H1 (cell line): ENCODE measurements around the gene MTMR1. TPM values are rescaled to one million over a fixed set of nuclear protein-coding genes. Genes with fewer than 3 reads are reported as not detected.

Source experiments
- CTCF ChIA-PET: fragments of 300-600 bp; sonication (Branson Sonifier 250); formaldehyde crosslinking; loops from one replicate; lab custom pipeline; 2021; ENCODE audit not compliant: partially characterized antibody; lab: Charles Lee
- POLR2A ChIA-PET: fragments of 300-600 bp; sonication (Branson Sonifier 250); formaldehyde crosslinking; loops from one replicate; lab custom pipeline; 2021; ENCODE audit warnings: inconsistent platforms; ENCODE audit not compliant: partially characterized antibody; lab: Charles Lee
- DNase-seq, 2 experiments: peaks; one replicate each; pipeline versions ENCODE4 v3.0.0 to v3.0.0-alpha.2; 2010 to 2022; ENCODE audit warnings: low spot score in 2 of 2, low read depth in 1 of 2, mixed read lengths in 1 of 2
- FAIRE-seq: peaks from 2 replicates; lab custom pipeline; 2011; peaks lifted over from hg19 to GRCh38; lab: Jason Lieb, UNC
- H2AFZ ChIP-seq: 2 replicates; pipeline ENCODE4 v1.8.1; 2012; ENCODE audit warnings: low read length, inconsistent platforms
- H2AK5ac ChIP-seq: 2 replicates; pipeline ENCODE4 v1.6.1; 2013; ENCODE audit warnings: low read depth, low read length
- H2BK120ac ChIP-seq: replicated peaks from 2 replicates; pipeline ENCODE3; 2013; ENCODE audit warnings: low read depth, low read length, inconsistent platforms
- H2BK12ac ChIP-seq: 2 replicates; pipeline ENCODE4 v1.6.1; 2013; ENCODE audit warnings: low read depth, low read length
- H2BK15ac ChIP-seq: 2 replicates; pipeline ENCODE4 v1.6.1; 2013; ENCODE audit warnings: low read length
- H2BK20ac ChIP-seq: 2 replicates; pipeline ENCODE4 v1.6.1; 2013; ENCODE audit warnings: low read length
- H2BK5ac ChIP-seq: 2 replicates; pipeline ENCODE4 v1.6.1; 2013; ENCODE audit warnings: low read depth, low read length
- H3K14ac ChIP-seq: 2 replicates; pipeline ENCODE4 v1.6.1; 2013; ENCODE audit warnings: inconsistent platforms; ENCODE audit not compliant: insufficient read length
- H3K18ac ChIP-seq: 2 replicates; pipeline ENCODE4 v1.6.1; 2013; ENCODE audit warnings: low read length; ENCODE audit errors: extremely low read depth
- H3K23ac ChIP-seq: 2 replicates; pipeline ENCODE4 v1.6.1; 2013; ENCODE audit warnings: inconsistent platforms; ENCODE audit not compliant: insufficient read length
- H3K23me2 ChIP-seq: 2 replicates; pipeline ENCODE4 v1.6.1; 2013; ENCODE audit warnings: low read depth, low read length
- H3K27ac ChIP-seq: 2 replicates; pipeline ENCODE4 v1.6.1; 2011; ENCODE audit warnings: low read depth, low read length, inconsistent platforms
- H3K27me3 ChIP-seq, 4 experiments: replicated peaks in 1 of 4; 1 replicate in 1 of 4; 2 replicates in 3 of 4; pipeline versions ENCODE4 v1.6.1 to v1.8.1; 2011 to 2013; ENCODE audit warnings: low read length in 3 of 4, mild to moderate bottlenecking in 3 of 4, inconsistent platforms in 2 of 4, mixed read lengths in 2 of 4, moderate library complexity in 1 of 4; ENCODE audit not compliant: control insufficient read depth in 3 of 4, insufficient read depth in 3 of 4; ENCODE audit errors: extremely low read depth in 1 of 4
- H3K36me3 ChIP-seq, 4 experiments: 2 replicates each; pipeline versions ENCODE4 v1.6.1 to v1.8.1; 2011 to 2013; ENCODE audit warnings: mild to moderate bottlenecking in 4 of 4, low read length in 3 of 4, moderate library complexity in 2 of 4, control low read depth in 1 of 4, inconsistent platforms in 1 of 4; ENCODE audit not compliant: insufficient read depth in 4 of 4, control insufficient read depth in 2 of 4
- H3K4ac ChIP-seq: replicated peaks from 2 replicates; pipeline ENCODE3; 2013; ENCODE audit warnings: low read length, low read depth, mixed read lengths, inconsistent platforms; ENCODE audit not compliant: insufficient read length
- H3K4me1 ChIP-seq, 4 experiments: replicated peaks in 1 of 4; 1 replicate in 1 of 4; 2 replicates in 3 of 4; pipeline versions ENCODE4 v1.6.1 to v1.8.1; 2011 to 2013; ENCODE audit warnings: low read length in 3 of 4, inconsistent platforms in 2 of 4, mixed read lengths in 1 of 4; ENCODE audit not compliant: insufficient read depth in 4 of 4, control insufficient read depth in 3 of 4
- H3K4me2 ChIP-seq, 2 experiments: 2 replicates each; pipeline versions ENCODE4 v1.6.1 to v1.8.1; 2011 to 2013; ENCODE audit warnings: low read depth in 2 of 2, low read length in 2 of 2, control low read depth in 1 of 2, inconsistent platforms in 1 of 2, mild to moderate bottlenecking in 1 of 2; ENCODE audit not compliant: insufficient read depth in 1 of 2
- H3K4me3 ChIP-seq, 4 experiments: fragments of 200-600, 300-600 bp in 1 of 4; sonication (generic), shearing (Covaris generic), sonication (Bioruptor Twin) in 1 of 4; 2 replicates each; pipeline versions ENCODE4 v1.5.1 to v1.8.1; 2011 to 2016; ENCODE audit warnings: low read length in 4 of 4, low read depth in 3 of 4, control low read depth in 2 of 4, inconsistent platforms in 2 of 4, mild to moderate bottlenecking in 2 of 4, mixed read lengths in 1 of 4, moderate library complexity in 1 of 4; ENCODE audit not compliant: insufficient read depth in 2 of 4; ENCODE audit errors: extremely low read depth in 1 of 4
- H3K56ac ChIP-seq: replicated peaks from 2 replicates; pipeline ENCODE3; 2013; ENCODE audit warnings: low read depth, mild to moderate bottlenecking, mixed read lengths, low read length, inconsistent platforms; ENCODE audit not compliant: insufficient read length
- H3K79me1 ChIP-seq: 2 replicates; pipeline ENCODE4 v1.6.1; 2013; ENCODE audit warnings: low read depth, low read length, control low read depth
- H3K79me2 ChIP-seq, 2 experiments: 2 replicates each; pipeline versions ENCODE4 v1.6.1 to v1.8.1; 2012 to 2013; ENCODE audit warnings: low read length in 2 of 2, mild to moderate bottlenecking in 2 of 2, inconsistent platforms in 1 of 2; ENCODE audit not compliant: insufficient read depth in 2 of 2, control insufficient read depth in 1 of 2
- H3K9ac ChIP-seq, 4 experiments: replicated peaks in 1 of 4; 1 replicate in 1 of 4; 2 replicates in 3 of 4; pipeline versions ENCODE4 v1.6.1 to v1.8.1; 2011 to 2013; ENCODE audit warnings: low read depth in 3 of 4, low read length in 3 of 4, control low read depth in 2 of 4, mild to moderate bottlenecking in 2 of 4, moderate library complexity in 2 of 4, inconsistent platforms in 1 of 4; ENCODE audit errors: extremely low read depth in 1 of 4
- H3K9me3 ChIP-seq, 2 experiments: 2 replicates each; pipeline versions ENCODE4 v1.6.1 to v1.8.1; 2012 to 2013; ENCODE audit warnings: mild to moderate bottlenecking in 2 of 2, moderate library complexity in 2 of 2, control low read depth in 1 of 2, inconsistent platforms in 1 of 2, low read depth in 1 of 2, low read length in 1 of 2, mixed read lengths in 1 of 2; ENCODE audit not compliant: insufficient read depth in 2 of 2
- H4K20me1 ChIP-seq, 2 experiments: replicated peaks in 1 of 2; 2 replicates each; pipeline versions ENCODE3 to v1.8.1; 2011 to 2013; ENCODE audit warnings: inconsistent platforms in 2 of 2, low read length in 2 of 2, mild to moderate bottlenecking in 1 of 2; ENCODE audit not compliant: insufficient read depth in 2 of 2, control insufficient read depth in 1 of 2
- H4K5ac ChIP-seq: 2 replicates; pipeline ENCODE4 v1.6.1; 2013; ENCODE audit warnings: low read length, low read depth, mixed read lengths, inconsistent platforms; ENCODE audit not compliant: insufficient read length
- H4K8ac ChIP-seq: 2 replicates; pipeline ENCODE4 v1.8.0; 2013; ENCODE audit warnings: mild to moderate bottlenecking, moderate library complexity, low read length, inconsistent platforms; ENCODE audit not compliant: insufficient read depth; ENCODE audit errors: extremely low read depth
- H4K91ac ChIP-seq: replicated peaks from 2 replicates; pipeline ENCODE3; 2013; ENCODE audit warnings: low read length, mixed read lengths, inconsistent platforms; ENCODE audit not compliant: insufficient read length
- ATF2 ChIP-seq: IDR thresholded peaks from 2 replicates; pipeline ENCODE4 v1.6.1; 2012; ENCODE audit warnings: low read length, inconsistent platforms
- CREB1 ChIP-seq: IDR thresholded peaks from 2 replicates; pipeline ENCODE4 v1.6.1; 2012; ENCODE audit warnings: inconsistent platforms
- FOSL1 ChIP-seq: IDR thresholded peaks from 2 replicates; pipeline ENCODE4 v1.6.1; 2011; ENCODE audit warnings: mild to moderate bottlenecking, low read depth, low read length, moderate library complexity; ENCODE audit not compliant: insufficient read depth
- KDM5A ChIP-seq: fragments of 200-600 bp; IDR thresholded peaks from 2 replicates; pipeline ENCODE4 v1.7.1; 2012; ENCODE audit warnings: mild to moderate bottlenecking, low read length, inconsistent platforms, mixed read lengths
- NRF1 ChIP-seq: IDR thresholded peaks from 2 replicates; pipeline ENCODE4 v1.6.1; 2011; ENCODE audit warnings: mild to moderate bottlenecking, low read depth, low read length, improper control_type of control experiment
- SIX5 ChIP-seq: IDR thresholded peaks from 2 replicates; pipeline ENCODE4 v1.6.1; 2011; ENCODE audit warnings: mild to moderate bottlenecking, low read depth, low read length
- TBP ChIP-seq: IDR thresholded peaks from 2 replicates; pipeline ENCODE4 v1.6.1; 2011; ENCODE audit warnings: low read depth, low read length, improper control_type of control experiment
- USF2 ChIP-seq: IDR thresholded peaks from 2 replicates; pipeline ENCODE4 v1.6.1; 2011; ENCODE audit warnings: low read length, improper control_type of control experiment
- WGBS, 2 experiments: shearing (Covaris generic) in 1 of 2; methylation state at CpG; one replicate each; pipeline versions ENCODE4 v1.1.6 to v1.1.7; 2013 to 2015; ENCODE audit warnings: low lambda C conversion rate in 2 of 2, mixed read lengths in 2 of 2, inconsistent platforms in 1 of 2, low coverage in 1 of 2, missing lambda C conversion rate in 1 of 2; ENCODE audit not compliant: insufficient replicate concordance in 2 of 2, insufficient coverage in 1 of 2, insufficient read length in 1 of 2; ENCODE audit errors: extremely low coverage in 1 of 2, missing lambda C conversion rate in 1 of 2; 5-methylcytosine and 5-hydroxymethylcytosine counted together
- polyA plus RNA-seq, 7 experiments: library from polyadenylated mRNA; depleted of rRNA in 3 of 7; stranded (reverse) in 5 of 7; unstranded in 2 of 7; fragments of >200 nt in 5 of 7; fragments of 200-250 nt in 2 of 7; gene quantifications; 1 replicate in 5 of 7; 2 replicates in 1 of 7; 4 replicates in 1 of 7; pipeline versions ENCODE4 v1.2.1 to v1.2.3, GENCODE V29; 2011 to 2013; ENCODE audit warnings: missing spikeins in 2 of 7, mixed read lengths in 2 of 7
- total RNA-seq: library from RNA; stranded (reverse); fragmentation: NEBNext Ultra II Directional; extraction: Animal tissue kit (Norgen Biotek cat#: 25700); gene quantifications from 2 replicates; pipeline ENCODE4 v1.2.1, GENCODE V29; 2021
- TF ChIP-seq, protein P1 (sequence below): IDR thresholded peaks from 2 replicates; pipeline ENCODE4 v1.6.1; 2012; ENCODE audit warnings: inconsistent platforms

Gene MTMR1
- total and polyA plus RNA-seq, 2 of the 8 experiments (the other 6 are each of a cell fraction or from before 2014, with no cell fraction given) = 15.1 to 23.8 TPM

DNA sequence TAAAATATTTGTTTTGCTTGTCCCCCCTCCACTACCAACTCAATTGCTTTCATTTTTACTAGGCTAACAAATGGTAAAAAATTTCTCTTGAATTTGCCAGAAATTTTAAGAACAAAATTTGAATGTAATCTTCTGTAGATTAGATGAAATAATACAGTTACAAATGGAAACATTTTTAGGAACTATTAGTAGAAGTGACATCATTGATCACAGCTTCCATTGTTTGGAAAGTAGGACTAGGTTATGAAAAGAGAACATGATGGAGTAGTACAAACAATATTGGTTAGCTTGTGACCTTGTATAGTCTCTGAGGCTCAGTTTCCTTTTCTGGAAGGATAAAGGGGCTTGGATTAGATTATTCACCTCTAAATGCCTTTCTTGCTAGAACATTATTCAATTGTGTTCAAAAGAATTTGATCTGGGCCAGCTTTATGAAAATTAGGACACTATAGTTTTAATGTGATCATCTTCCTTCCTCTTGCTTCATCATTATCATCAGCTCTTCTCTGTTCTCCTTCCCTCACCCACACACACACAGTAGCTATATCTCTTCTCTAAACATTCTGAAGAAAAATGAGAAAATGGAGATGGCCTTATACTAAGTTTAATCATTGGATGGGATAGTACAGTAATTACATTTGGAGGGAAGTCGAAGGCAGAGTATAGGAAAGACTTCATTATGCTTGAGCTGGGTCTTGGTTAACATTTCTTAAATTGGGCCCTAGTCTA, 9.9 kb downstream of the MTMR1 start:
- H3K4me1 ChIP-seq = peaks cover 0 to 2% (median 0%) of the 10 kb centered on the region in 4 experiments; a peak in 1 of 7 replicates
- H2BK12ac ChIP-seq = no peak overlapping the region
- H3K36me3 ChIP-seq = no peaks in the 10 kb centered on the region; a peak in 2 of 8 replicates
- H3K4ac ChIP-seq = no peak overlapping the region
- no peak overlapping the region for H3K56ac ChIP-seq
- no peak overlapping the region for H2BK20ac ChIP-seq
- H3K9me3 ChIP-seq = no peaks in the 10 kb centered on the region
- H3K14ac ChIP-seq = no peak overlapping the region
- no peak overlapping the region for H4K8ac ChIP-seq
- H4K5ac ChIP-seq = no peak overlapping the region
- FAIRE-seq (no peak), DNase-seq (no peak)
- H2BK120ac ChIP-seq = no peak overlapping the region
- no peaks in the 10 kb centered on the region for H4K20me1 ChIP-seq
- H2BK15ac ChIP-seq = no peak overlapping the region
- H3K27ac ChIP-seq = no peak overlapping the region
- no peak overlapping the region for H2BK5ac ChIP-seq
- no peaks in the 10 kb centered on the region for H3K79me2 ChIP-seq
- no peak overlapping the region for H3K18ac ChIP-seq
- H3K4me3 ChIP-seq = no peak overlapping the region
- no peak overlapping the region for H4K91ac ChIP-seq
- H2AFZ ChIP-seq = no peak overlapping the region
- POLR2A ChIA-PET = interaction anchor here (0.8 kb wide), 1 partner anchor 10 kb away, joined by 4 read pairs; the partner anchor contains the start of gene MTMR1
- H3K23ac ChIP-seq = no peak overlapping the region
- no peaks in the 10 kb centered on the region for H3K27me3 ChIP-seq
- no peak overlapping the region for H2AK5ac ChIP-seq
- WGBS, 2 experiments = 100% methylated on average over 1 of the region's 1 CpG; no CpG with 5 or more reads in 1 of the 2 experiments
- H3K4me2 ChIP-seq = no peak overlapping the region
- no peak overlapping the region for H3K9ac ChIP-seq
- CTCF ChIA-PET = interaction anchor here (1.3 to 1.5 kb wide), 2 partner anchors 12 kb away, joined by 3 read pairs; no protein-coding TSS in a partner anchor
- no peaks in the 10 kb centered on the region for H3K23me2 ChIP-seq
- H3K79me1 ChIP-seq = no peaks in the 10 kb centered on the region
- TF ChIP-seq SIX5 = no peak
- no peak for TF ChIP-seq NRF1
- no peak for TF ChIP-seq KDM5A
- TF ChIP-seq, protein P1, sequence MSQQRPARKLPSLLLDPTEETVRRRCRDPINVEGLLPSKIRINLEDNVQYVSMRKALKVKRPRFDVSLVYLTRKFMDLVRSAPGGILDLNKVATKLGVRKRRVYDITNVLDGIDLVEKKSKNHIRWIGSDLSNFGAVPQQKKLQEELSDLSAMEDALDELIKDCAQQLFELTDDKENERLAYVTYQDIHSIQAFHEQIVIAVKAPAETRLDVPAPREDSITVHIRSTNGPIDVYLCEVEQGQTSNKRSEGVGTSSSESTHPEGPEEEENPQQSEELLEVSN = no peak
- no peak for TF ChIP-seq CREB1
- no peak for TF ChIP-seq ATF2
- TF ChIP-seq USF2 = no peak
- no peak for TF ChIP-seq FOSL1
- TF ChIP-seq TBP = no peak
